Measurements from ENCODE around the gene ZNF428. TPM values are rescaled to one million over a fixed set of nuclear protein-coding genes. Genes with fewer than 3 reads are reported as not detected.

Gene ZNF428
- total RNA-seq, 1 experiment from 2014 or later, result 58.4 TPM

DNA sequence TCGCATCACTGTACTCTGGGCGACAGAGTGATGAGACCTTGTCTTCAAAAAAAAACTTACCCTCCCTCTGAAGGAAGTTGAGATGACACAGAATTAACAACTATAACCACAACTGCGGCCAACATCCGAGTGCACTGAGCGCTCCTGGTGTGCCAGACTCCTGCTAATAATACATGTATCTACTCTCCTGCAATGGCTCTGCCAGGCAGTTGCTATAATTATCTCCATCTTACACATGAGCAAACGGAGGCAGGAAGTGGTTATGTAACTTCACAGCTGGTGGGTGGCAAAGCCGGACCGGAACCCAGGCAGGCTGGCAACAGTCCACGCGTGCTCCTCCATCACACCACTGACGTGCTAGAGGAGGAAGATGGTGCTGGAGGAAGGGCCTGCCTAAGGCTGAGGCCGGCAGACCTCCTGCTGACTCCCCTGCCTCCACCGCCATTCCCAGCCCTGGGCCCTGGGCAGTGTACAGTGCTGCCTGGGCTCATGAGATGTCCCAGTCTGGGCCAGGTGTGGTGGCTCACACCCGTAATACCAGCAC lies 56.7 kb downstream of the ZNF428 start:
- peak; percentile 97 for DNase-seq (ENCODE audit: low read depth)

- no peak for DNase-seq (ENCODE audit: low read depth)
These were observed 57.2 kb downstream of the ZNF428 start for GRCh38 chr19:43562226-43562697.

DNA sequence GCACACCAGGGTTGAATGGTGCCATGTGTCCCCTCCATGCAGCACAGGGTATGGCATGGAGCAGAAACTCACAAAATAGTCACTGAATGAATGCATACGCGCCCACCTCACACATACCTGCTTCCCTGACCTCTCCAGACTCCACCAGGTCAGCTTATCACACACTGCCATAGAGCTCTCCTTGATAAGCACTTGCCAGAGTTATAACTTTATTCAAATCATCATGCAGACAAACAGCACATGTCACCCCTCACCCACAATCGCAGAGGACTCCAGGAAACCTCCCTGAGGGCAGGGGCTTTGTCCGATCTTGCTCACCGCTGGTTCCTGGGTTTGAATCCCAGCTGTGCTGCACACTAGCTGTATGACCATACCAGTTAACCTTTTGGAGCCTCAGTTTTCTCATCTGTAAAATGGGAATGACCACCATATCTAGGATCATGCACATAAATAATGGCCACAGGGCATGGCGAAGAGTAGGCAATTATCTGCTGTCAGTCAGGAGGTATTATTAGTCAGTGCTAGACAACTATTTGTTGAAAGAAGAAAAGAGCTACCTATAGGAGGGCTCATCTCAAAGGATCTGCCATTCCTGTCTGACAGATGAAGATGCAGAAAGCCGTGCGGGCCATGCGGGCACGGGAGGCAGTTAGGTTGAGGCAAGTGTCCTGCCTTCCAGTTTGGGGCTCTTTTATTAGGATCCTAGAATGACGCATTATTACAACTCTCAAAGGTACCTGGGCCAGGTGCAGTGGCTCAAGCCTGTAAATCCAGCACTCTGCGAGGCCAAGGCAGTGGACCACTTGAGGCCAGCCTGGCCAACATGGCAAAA lies 58.1 kb downstream of the ZNF428 start:
- no peak for DNase-seq (ENCODE audit: low read depth)

DNA sequence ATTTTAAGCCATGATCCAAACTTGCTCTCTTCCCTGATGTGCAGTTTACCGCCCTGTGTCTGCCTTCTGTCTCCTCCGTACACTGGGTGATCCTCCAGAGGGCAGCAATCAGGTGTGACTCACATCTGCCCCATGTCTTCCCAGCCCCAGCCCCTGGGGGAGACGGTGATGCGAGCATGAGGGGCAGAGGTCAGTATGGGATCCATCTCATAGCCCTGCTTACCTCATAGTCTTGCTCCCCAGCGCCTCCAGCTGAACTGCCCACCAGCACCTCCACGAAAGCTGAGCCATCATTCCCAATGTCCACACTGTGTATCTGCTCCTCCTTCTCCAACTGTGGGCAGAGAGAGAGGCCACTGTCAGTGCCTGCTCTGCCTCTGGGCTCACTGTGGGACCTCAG lies 58.7 kb downstream of the ZNF428 start:
- DNase-seq (ENCODE audit: low read depth), result peak; percentile 49

Other genes starting within 250 kb of the ZNF428 start
- gene TEX101, start 204.7 kb downstream of the ZNF428 start, total RNA-seq (2014; rRNA removed), result not detected in 2 replicates
- 0.17 TPM in 1 of 2 replicates, not detected in the other for gene LYPD3, start 154.0 kb downstream of the ZNF428 start, total RNA-seq (2014; rRNA removed)
- 7.9 and 10.0 TPM in 2 replicates for gene PHLDB3, start 114.9 kb downstream of the ZNF428 start, total RNA-seq (2014; rRNA removed)
- gene ETHE1, start 92.4 kb downstream of the ZNF428 start, total RNA-seq (2014; rRNA removed), result 40.0 and 40.8 TPM in 2 replicates
- 1.5 TPM in 1 of 2 replicates, not detected in the other for gene ZNF575, start 86.4 kb downstream of the ZNF428 start, total RNA-seq (2014; rRNA removed)
- 46.6 and 46.8 TPM in 2 replicates for gene XRCC1, start 44.1 kb downstream of the ZNF428 start, total RNA-seq (2014; rRNA removed)
- 0.29 TPM in 1 of 2 replicates, not detected in the other for gene PINLYP, start 43.8 kb downstream of the ZNF428 start, total RNA-seq (2014; rRNA removed)
- 20.1 and 23.2 TPM in 2 replicates for gene IRGQ, start 23.5 kb downstream of the ZNF428 start, total RNA-seq (2014; rRNA removed)
- 18.3 and 20.3 TPM in 2 replicates for gene ZNF576, start 23.0 kb downstream of the ZNF428 start, total RNA-seq (2014; rRNA removed)
- 0.11 TPM in 1 of 2 replicates, not detected in the other for gene SRRM5, start 7.5 kb downstream of the ZNF428 start, total RNA-seq (2014; rRNA removed)
- gene CADM4, start 20.2 kb upstream of the ZNF428 start, total RNA-seq (2014; rRNA removed), result 0.69 TPM in 1 of 2 replicates, not detected in the other
- gene PLAUR, start 50.5 kb upstream of the ZNF428 start, total RNA-seq (2014; rRNA removed), result 128 and 170 TPM in 2 replicates
- not detected in 2 replicates for gene IRGC, start 96.4 kb upstream of the ZNF428 start, total RNA-seq (2014; rRNA removed)
- 17.3 and 18.9 TPM in 2 replicates for gene SMG9, start 135.3 kb upstream of the ZNF428 start, total RNA-seq (2014; rRNA removed)
- gene KCNN4, start 161.3 kb upstream of the ZNF428 start, total RNA-seq (2014; rRNA removed), result 1.0 and 2.1 TPM in 2 replicates
- gene LYPD5, start 182.8 kb upstream of the ZNF428 start, total RNA-seq (2014; rRNA removed), result not detected in 2 replicates
- gene ZNF283, start 207.7 kb upstream of the ZNF428 start, total RNA-seq (2014; rRNA removed), result 8.2 and 9.6 TPM in 2 replicates

Data from LHCN-M2 (cell line).